GM19035 (cell line): ENCODE results near the gene NOX5.

ENCODE experiments used
- ATAC-seq: cut with Tn5 transposase; IDR thresholded peaks from one replicate; pipeline ENCODE4 v1.9.1; 2021; ENCODE audit not compliant: unreplicated experiment

Gene NOX5

DNA sequence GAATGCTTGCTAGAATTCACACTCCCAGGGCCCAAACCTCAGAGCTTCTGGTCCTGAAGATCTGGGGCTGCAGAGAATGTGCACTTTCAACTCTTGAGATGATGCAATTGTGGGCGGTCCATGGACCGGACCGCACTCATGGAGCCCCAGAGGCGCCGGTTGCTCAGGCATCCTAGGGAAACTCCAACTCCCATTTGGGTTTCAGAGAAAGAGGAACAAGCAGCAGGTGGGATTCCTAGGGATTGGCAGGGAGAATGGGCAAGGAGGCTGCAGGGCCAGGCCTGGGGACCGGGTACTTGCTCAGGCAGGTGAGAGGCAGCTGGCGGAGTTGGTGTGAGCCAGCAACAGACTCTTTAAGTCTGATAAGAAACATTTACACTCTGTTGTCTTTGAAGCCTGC lies 3.5 kb downstream of the NOX5 start:
- no peak for ATAC-seq

DNA sequence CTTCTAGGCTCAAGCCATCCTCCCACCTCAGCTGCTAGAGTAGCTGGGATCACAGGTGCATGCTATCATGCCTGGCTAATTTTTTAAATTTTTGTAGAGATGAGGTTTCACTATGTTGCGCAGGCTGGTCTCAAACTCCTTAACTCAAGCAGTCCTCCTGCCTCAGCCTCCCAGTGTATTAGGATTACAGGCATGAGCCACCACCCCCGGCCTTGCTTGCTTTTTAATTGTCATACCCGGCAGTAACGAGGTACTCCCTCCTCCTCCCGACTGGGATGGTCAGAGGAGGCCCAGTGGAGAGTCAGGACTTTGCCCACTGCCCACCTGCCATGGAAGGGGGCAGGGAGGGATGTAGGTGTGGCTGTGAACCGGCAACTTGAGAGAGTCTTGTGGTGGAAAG lies 4.5 kb downstream of the NOX5 start:
- no peak for ATAC-seq

DNA sequence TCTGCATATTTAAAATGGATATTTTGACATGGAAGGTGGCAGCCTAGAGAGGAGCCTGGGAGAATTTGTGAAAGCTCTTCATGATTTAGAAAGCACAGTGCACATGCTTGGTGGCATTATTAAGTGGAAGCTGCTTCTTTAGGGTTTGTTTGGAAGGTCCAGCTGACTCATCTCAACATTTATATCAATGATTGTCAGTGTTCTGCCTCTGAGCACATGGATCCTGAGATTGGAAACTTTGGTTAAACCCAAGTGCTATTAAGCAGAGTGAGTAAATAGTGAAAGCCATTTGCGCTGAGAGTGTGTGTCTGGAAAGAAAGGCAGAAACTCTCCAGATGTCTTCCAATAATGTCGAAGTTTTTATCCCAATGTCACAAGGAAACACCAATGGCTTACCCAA lies 7.4 kb downstream of the NOX5 start:
- ATAC-seq, result no peak

DNA sequence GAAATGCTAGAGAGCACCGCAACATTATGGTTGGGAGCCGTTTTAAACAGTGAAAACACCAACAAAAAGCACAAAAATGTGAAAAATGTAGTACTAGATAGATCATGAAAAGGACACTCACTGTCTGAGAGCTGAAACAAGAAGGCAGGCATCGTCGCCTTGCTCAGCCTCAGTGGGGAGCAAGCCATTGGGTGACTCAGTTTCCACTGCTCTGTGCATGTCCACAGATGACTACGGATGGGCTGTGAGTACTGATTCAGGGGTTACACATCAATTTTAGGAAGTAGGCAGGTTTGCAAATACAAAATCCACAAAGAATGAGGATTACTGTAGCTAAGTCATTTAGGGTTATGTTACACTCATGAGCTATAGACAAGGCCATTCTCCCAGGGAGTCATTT lies 10.8 kb downstream of the NOX5 start:
- ATAC-seq, result no peak

DNA sequence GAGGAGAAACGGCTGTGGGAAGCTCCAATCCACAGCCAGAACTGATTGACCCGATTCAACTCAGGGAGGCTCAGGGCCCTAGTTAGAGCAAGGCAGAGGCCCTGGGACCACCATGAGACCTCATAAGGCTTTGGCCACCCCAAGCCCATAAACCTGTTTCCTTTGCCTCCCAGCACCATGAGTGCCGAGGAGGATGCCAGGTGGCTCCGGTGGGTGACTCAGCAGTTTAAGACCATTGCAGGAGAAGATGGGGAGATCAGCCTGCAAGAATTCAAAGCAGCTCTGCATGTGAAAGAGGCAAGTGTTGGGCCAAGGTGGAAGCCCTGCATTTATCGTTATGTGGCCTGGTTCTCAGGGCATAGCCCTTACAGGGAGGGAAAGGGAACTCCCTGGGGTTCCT lies 11.9 kb downstream of the NOX5 start:
- ATAC-seq, result no peak

DNA sequence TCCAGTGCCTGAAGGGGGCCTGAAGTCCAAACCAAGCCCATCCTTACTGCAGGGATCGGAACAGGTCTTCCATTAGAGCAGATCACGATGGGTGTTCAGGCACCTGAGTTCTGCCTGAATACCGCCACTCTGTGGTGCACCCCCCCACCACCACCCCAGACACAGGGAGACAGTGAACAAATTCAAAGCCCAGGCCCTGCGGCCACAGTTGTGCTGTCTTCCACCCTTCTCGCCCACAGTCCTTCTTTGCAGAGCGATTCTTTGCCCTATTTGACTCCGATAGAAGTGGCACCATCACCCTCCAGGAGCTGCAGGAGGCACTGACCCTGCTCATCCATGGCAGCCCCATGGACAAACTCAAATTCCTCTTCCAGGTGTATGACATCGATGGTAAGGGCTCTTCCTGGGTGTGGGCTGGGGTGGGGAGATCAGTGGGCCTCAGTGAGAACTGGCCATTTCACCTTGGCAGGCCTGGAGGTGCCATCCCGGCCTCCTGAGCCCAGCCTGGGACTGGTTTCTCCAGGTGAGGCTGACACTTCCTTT lies 13.6 kb downstream of the NOX5 start:
- ATAC-seq, result no peak

DNA sequence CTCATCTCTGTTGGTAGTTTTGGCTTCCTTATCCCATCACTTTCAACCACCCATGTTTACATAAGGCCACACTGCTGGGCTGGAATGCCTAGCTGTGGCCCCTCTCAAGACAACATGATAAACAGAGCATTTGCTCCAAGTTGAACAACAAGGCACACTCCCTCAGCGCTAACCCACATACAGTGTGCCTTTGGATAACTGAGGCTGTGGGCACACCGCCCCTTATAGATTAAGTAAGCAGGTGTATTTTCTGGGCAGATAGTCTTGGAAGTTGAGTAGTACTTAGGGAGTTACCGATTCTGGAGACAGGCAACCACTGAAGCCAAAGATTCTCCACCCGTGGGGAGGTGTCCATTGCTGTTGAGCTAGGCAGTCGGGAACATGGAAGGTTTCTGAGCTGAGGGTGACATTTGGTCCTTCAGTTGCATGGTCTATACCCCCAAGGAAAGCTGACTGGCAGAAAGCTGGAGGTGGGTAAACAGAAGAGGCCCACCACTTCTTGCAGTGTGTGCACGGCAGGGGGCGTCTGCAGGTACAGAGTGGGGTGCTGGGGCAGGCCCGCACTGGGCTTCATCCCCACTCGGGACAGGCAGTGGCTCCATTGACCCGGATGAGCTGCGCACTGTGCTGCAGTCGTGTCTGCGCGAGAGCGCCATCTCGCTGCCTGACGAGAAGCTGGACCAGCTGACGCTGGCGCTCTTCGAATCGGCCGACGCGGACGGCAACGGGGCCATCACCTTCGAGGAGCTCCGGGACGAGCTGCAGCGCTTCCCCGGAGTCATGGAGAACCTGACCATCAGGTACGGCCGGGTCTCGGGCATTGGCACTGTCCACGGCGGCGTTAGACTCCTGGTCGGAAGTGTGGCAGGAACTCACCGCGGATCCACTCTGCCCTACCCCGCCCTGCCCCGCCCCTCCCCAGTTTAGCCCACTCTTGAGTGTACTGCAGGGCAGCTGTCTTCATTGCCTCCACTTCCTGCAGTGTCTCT lies 16.8 kb downstream of the NOX5 start:
- ATAC-seq, result no peak

DNA sequence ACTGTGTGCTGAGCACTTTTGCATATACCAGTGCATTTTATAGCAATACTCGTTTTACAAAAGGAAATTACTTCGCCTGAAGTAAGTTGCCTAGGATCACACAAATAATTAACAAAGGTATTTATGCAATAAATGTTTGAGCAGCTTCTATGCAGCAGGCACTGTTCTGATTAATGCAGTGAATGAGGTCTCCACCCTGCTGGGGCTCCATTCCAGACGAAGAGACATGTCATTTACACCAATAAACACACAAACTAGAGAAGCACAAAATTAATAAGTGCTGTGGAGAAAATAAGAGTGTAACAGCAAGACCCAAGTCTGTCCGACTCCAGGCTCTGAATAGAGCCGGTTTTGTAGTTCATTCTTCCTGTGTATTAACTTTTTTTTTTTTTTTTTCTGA lies 17.5 kb downstream of the NOX5 start:
- no peak for ATAC-seq

DNA sequence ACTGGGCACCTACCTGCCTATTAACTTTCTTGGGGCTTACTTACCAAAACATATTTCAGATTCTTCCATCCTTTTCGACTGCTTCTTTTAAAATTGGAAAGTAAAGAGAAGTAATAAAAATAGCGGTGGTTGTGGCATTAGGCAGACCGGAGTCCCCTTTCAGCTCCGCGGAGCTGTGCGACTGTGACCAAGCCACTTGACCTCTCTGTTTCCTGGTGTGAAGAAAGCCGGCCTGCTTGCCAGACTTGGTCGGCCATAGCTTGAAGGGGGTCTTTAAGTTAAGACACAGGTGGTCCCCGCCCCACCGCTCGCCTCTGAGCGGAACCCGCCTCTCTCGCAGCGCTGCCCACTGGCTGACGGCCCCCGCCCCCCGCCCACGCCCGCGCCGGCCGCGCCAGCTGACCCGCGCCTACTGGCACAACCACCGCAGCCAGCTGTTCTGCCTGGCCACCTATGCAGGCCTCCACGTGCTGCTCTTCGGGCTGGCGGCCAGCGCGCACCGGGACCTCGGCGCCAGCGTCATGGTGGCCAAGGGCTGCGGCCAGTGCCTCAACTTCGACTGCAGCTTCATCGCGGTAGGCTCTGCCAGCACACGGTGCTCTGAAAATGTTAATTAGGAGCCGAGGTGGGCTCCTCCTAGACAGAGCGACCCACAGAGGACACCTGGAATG lies 18.3 kb downstream of the NOX5 start:
- no peak for ATAC-seq

DNA sequence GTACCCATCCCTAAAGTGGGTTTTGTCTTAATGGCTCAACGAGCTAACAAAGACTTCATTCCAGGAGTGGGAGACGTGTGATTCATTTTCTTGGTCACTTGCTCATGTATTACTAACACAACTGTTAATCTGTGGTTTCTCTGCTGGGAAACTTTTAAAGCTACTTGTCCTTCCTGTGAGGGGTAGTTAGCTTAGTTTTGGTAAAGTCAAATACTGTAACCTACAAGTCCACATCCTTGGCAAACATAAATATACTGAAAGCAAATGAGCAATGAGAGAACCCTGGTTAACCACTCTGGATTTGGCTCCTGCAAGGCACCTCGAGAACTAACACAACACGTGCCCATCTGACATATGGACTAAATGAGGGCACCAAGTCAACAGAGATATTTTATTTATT lies 19.9 kb downstream of the NOX5 start:
- ATAC-seq, result no peak

DNA sequence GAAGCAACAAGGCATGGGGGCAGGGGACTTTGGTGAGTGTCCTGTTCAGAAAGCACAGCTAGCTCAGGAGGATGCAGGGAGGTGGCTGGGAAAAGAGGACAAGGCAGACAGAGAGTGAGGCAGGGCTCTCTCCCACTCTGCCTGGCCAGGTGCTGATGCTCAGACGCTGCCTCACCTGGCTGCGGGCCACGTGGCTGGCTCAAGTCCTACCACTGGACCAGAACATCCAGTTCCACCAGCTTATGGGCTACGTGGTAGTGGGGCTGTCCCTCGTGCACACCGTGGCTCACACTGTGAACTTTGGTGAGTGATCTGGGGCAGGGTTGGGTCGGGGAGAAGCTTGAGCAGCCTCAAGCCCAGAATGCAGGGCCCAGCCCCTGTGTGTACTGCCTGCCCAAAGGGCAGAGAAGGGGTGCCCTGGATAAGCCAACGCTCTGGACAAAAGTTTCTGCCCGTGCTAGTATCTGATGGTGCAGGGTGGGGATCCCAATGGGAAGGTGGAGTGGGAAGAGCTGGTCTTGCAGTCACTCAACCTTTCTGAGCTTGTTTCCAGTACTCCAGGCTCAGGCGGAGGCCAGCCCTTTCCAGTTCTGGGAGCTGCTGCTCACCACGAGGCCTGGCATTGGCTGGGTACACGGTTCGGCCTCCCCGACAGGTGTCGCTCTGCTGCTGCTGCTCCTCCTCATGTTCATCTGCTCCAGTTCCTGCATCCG lies 20.9 kb downstream of the NOX5 start:
- no peak for ATAC-seq

DNA sequence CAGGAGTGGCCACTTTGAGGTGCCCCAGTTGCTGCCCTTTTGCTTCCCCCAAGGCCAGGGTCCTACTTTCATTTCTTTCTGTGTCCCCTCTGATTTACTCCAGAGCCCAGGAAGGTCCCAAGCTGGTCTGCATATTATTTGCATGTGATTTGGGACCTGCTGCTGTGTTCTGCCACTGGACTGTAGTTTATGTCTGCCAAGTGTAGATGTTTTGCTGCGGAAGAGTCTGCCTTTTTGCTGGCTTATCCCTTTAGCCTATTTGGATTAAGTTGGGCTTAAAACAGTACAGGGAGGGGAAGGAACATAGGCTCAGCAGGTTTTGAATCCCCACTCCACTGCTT lies 21.4 kb downstream of the NOX5 start:
- no peak for ATAC-seq

DNA sequence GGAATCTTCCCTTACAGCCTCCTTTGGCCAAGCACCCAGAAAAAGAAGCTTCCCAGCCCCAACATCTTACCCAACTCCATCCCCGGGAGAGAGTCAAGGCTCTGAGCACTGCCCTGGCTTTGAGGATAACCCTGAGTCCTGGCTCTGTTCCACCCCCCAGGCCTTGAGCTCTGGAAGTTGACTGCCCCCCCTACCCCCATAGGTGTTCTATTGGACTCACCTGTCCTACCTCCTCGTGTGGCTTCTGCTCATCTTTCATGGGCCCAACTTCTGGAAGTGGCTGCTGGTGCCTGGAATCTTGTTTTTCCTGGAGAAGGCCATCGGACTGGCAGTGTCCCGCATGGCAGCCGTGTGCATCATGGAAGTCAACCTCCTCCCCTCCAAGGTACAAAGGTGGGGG lies 22.3 kb downstream of the NOX5 start:
- ATAC-seq, result no peak

DNA sequence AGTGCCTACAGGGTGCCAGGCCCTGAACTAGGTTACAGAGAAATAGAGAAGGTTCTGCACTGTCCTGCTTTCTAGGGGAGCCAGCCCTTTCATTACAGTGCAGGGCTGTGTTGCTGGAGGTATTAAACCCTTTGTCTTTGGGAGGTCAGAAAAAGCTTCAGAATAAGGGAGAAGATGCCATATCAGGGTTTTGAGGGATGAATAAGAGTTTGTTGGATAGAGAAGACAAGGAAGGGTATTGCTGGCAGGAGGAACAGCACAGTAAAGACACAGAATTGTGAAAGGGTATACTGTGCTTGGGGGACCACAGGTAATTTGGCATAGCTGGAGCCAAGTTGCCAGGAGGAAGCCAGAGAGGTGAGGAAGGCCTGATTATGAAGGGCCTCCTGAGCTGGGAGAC lies 23.0 kb downstream of the NOX5 start:
- ATAC-seq, result no peak

DNA sequence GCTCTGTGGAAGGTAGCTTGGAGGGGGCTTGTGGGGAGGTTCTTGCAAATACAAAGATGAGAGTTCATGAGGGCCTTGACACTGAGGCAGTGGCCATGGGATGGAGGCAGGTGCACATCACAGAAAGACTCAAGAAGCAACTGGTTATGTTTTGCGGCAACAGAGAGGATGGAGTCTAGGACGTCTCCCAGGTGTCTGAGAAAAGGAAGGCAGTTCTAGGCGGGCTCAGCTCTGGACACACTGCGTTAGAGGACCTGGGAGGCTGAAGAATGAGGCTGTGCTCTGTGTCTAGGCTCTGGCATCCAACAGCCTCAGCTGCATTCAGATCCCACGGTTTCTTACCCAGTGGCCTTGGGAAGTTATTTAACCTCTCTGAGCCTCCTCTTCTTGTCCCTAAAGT lies 23.5 kb downstream of the NOX5 start:
- no peak for ATAC-seq

DNA sequence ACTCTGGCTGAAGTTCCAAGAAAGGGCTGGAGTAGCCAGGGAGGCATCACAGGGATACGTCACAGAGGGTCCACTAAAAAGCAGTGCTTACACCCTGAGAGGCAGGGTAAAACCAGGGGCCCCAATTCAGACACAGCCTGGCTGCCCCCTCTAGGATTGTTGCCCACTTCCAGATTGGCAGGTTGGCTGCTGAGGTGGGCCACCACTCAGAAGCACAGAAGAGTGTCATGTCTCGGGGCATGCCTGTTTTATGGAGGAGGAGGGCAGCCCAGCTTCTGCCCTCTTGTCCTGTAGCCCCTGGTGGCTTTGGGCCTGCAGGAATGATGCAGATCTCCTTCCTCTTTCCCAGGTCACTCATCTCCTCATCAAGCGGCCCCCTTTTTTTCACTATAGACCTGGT lies 24.0 kb downstream of the NOX5 start:
- ATAC-seq, result no peak

DNA sequence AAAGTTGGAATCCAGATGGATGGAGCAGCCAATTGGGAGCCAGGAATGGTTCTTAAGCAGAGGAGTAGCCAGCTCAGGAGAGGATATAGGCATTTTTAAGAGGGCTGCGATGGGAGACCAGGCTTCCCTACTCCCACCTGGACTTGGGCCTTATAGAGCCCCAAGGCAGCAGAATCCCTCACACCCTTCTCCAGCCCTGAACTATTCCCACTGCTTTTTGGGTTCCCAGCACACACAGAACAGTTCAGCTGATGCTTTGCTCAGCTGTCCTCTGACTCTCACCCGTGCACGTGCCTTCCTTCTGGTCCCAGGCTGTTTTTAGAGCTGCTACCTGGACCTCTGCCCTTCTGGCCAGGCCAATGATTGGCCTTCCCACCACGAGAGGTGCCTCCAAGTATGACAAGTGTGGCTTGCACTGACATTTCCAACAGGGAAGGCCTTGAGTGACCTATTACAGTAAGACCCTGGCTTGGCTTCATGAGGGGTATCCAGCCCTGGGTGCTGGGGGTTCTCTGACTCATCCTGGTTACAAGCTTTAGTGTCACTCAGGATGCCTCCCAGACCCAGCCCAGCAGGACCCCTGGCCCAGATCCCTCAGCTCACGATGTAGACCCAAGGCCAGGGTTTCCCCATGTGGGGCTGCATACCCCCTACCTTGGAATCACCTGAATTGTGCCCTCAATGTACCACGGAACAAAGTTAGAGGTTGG lies 25.2 kb downstream of the NOX5 start:
- no peak for ATAC-seq

DNA sequence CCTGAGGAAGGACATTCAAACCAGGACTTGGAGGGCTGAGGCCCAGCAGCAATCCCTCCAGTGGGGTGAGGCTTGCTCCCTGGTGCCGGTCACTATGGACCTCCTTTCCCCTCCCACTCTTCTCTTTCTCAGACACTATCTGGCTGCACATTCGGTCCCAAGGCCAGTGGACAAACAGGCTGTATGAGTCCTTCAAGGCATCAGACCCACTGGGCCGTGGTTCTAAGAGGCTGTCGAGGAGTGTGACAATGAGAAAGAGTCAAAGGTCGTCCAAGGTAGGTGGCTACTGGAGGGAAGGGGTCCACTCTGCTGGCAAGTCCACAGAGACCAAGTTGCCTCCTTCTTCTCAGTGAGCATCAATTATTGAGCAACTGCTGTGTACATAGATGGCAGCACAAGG lies 28.0 kb downstream of the NOX5 start:
- ATAC-seq, result no peak

DNA sequence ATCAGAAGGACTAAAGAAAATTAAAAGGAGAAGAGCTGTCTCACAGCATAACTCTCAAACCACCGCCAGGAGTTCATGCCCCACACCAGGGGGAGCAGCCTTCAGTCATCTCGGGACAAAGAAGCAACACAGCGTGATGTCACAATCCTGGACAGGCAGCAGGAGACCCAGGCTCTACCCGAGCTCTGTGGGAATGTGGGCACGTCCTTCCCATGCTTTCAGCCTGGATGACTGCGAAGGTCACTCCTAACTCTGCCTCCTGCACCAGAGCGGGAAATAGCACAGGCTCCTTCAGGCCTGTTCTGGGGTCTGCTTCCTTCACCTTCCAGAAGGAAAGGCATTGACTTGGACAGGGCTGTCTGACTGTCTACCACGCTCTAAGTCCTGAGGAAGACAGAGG lies 31.3 kb downstream of the NOX5 start:
- ATAC-seq, result no peak

DNA sequence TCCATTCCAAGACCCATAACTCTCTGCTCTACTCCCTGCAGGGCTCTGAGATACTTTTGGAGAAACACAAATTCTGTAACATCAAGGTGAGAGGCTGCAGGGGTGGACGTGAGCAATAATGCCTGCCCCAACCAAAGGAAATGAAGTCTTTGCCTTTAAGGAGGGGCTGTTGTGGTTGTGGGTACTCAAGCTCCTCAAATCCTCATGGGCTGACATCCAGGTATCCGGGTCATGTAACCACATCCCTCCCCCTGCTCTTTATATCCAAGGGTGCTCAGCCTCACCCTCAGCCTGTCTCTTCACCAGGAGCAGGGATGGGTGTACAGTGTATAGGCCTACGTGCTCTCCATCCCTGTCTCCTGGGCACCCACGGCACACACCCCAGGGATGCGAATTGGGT lies 32.3 kb downstream of the NOX5 start:
- ATAC-seq, result no peak

DNA sequence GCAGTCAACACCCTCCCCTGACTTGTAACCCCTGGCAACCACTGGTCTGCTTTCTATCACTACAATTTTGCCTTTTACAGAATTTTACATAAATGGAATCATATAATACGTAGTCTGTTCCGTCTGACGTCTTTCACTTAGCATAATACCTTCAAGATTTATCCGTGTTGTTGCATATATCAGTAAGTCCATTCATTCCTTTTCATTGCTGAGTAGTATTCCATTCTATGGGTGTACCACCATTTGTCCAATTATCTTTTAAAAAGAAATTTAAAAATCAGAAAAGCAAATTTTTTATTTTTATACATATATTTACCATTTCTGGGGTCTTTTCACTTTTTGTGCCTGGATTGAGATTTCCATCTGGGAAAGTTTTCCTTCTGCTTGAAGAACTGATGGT lies 35.5 kb downstream of the NOX5 start:
- no peak for ATAC-seq
